HG03025 (cell line): ENCODE measurements around the gene HSDL2.
A peak's percentile ranks its signal among the peaks of the same experiment; 100 is the strongest.

Experiments
- ATAC-seq: cut with Tn5 transposase; IDR thresholded peaks from one replicate; pipeline ENCODE4 v1.9.1; 2021; ENCODE audit warnings: mild to moderate bottlenecking, moderate library complexity; ENCODE audit not compliant: unreplicated experiment, low FRiP score

Gene HSDL2

GRCh38 chr9:112443636-112444035, 63.7 kb downstream of the HSDL2 start:
- ATAC-seq: no peak

- ATAC-seq: no peak
Observed at GRCh38 chr9:112445196-112445595, 65.3 kb downstream of the HSDL2 start.

- ATAC-seq: no peak
Observed at GRCh38 chr9:112446080-112446479, 66.2 kb downstream of the HSDL2 start.

- no peak for ATAC-seq
Observed at GRCh38 chr9:112446526-112446925, 66.6 kb downstream of the HSDL2 start.

GRCh38 chr9:112447283-112447761, 67.4 kb downstream of the HSDL2 start:
- ATAC-seq: no peak

- no peak for ATAC-seq
Observed at GRCh38 chr9:112462855-112463254, 82.9 kb downstream of the HSDL2 start.

- no peak for ATAC-seq
Observed at GRCh38 chr9:112465352-112465751, 85.4 kb downstream of the HSDL2 start.

GRCh38 chr9:112472996-112473395, 93.1 kb downstream of the HSDL2 start:
- no peak for ATAC-seq

GRCh38 chr9:112473986-112474385, 94.1 kb downstream of the HSDL2 start:
- ATAC-seq: no peak

GRCh38 chr9:112475318-112475717, 95.4 kb downstream of the HSDL2 start:
- no peak for ATAC-seq

GRCh38 chr9:112477330-112477729, 97.4 kb downstream of the HSDL2 start:
- no peak for ATAC-seq

- ATAC-seq: no peak
Observed at GRCh38 chr9:112479221-112479620, 99.3 kb downstream of the HSDL2 start.

- no peak for ATAC-seq
Observed at GRCh38 chr9:112484607-112485006, 104.7 kb downstream of the HSDL2 start.

GRCh38 chr9:112485574-112485973, 105.7 kb downstream of the HSDL2 start:
- no peak for ATAC-seq

- ATAC-seq: peak; percentile 90
Observed at GRCh38 chr9:112486221-112487007, 106.5 kb downstream of the HSDL2 start, which contains the start of gene KIAA1958. KIAA1958 (plus strand) TSS chr9:112486827; CDS start chr9:112574081, 87,254 bp downstream.

GRCh38 chr9:112487008-112487798, 107.3 kb downstream of the HSDL2 start:
- ATAC-seq: peak; percentile 53

- ATAC-seq: no peak
Observed at GRCh38 chr9:112487799-112488340, 108.0 kb downstream of the HSDL2 start.

- no peak for ATAC-seq
Observed at GRCh38 chr9:112489039-112489546, 109.2 kb downstream of the HSDL2 start.

- no peak for ATAC-seq
Observed at GRCh38 chr9:112489876-112490666, 110.2 kb downstream of the HSDL2 start.
